MM.1S (cell line): ENCODE results near the gene ELAVL4.

Experiments used
- DNase-seq: peaks from one replicate; pipeline ENCODE4 v3.0.0-alpha.2; 2015
- H2AFZ ChIP-seq: fragments of 300-600 bp; sonication (generic); 2 replicates; pipeline ENCODE4 v1.6.0; 2016; ENCODE audit warnings: antibody characterized with exemption, low read length
- H3F3A ChIP-seq: fragments of 300-600 bp; sonication (generic); 2 replicates; pipeline ENCODE4 v1.6.1; 2016; ENCODE audit warnings: mild to moderate bottlenecking, antibody characterized with exemption, low read length, moderate library complexity, mixed read lengths; ENCODE audit not compliant: insufficient read depth
- H3K27ac ChIP-seq: fragments of 300-600 bp; sonication (generic); 2 replicates; pipeline ENCODE4 v1.5.1; 2016; ENCODE audit warnings: mild to moderate bottlenecking, low read length
- H3K27me3 ChIP-seq: fragments of 300-600 bp; sonication (generic); replicated peaks from 2 replicates; pipeline ENCODE4 v1.6.0; 2016; ENCODE audit warnings: low read length; ENCODE audit not compliant: insufficient read depth
- H3K36me3 ChIP-seq: fragments of 300-600 bp; sonication (generic); replicated peaks from 2 replicates; pipeline ENCODE4 v1.6.1; 2016; ENCODE audit warnings: mild to moderate bottlenecking, low read length, mixed read lengths; ENCODE audit not compliant: insufficient read depth
- H3K4me1 ChIP-seq: fragments of 300-600 bp; sonication (generic); 2 replicates; pipeline ENCODE4 v1.6.1; 2016; ENCODE audit warnings: low read length, mixed read lengths
- H3K4me2 ChIP-seq: fragments of 300-600 bp; sonication (generic); 2 replicates; pipeline ENCODE4 v1.6.0; 2016; ENCODE audit warnings: low read depth, low read length
- H3K4me3 ChIP-seq: fragments of 300-600 bp; sonication (generic); 2 replicates; pipeline ENCODE4 v1.5.1; 2016; ENCODE audit warnings: low read length, mixed read lengths
- H3K79me2 ChIP-seq: fragments of 300-600 bp; sonication (generic); 2 replicates; pipeline ENCODE4 v1.6.1; 2016; ENCODE audit warnings: mixed run types, low read length, mixed read lengths
- H3K9ac ChIP-seq: fragments of 300-600 bp; sonication (generic); 2 replicates; pipeline ENCODE4 v1.6.1; 2016; ENCODE audit warnings: low read length, mixed read lengths
- H3K9me2 ChIP-seq: fragments of 300-600 bp; sonication (generic); replicated peaks from 2 replicates; pipeline ENCODE4 v1.6.1; 2016; ENCODE audit warnings: mild to moderate bottlenecking, low read length, mixed read lengths; ENCODE audit not compliant: insufficient read depth
- H3K9me3 ChIP-seq: fragments of 300-600 bp; sonication (generic); replicated peaks from 2 replicates; pipeline ENCODE4 v1.6.1; 2016; ENCODE audit warnings: mild to moderate bottlenecking, low read length, mixed read lengths; ENCODE audit not compliant: insufficient read depth
- H4K20me1 ChIP-seq: fragments of 300-600 bp; sonication (generic); 2 replicates; pipeline ENCODE4 v1.6.1; 2016; ENCODE audit warnings: mild to moderate bottlenecking, low read length, moderate library complexity, mixed read lengths; ENCODE audit not compliant: insufficient read depth
- EZH2 ChIP-seq: fragments of 300-600 bp; sonication (generic); optimal IDR thresholded peaks from 2 replicates; pipeline ENCODE3; 2017; ENCODE audit warnings: low read depth, mild to moderate bottlenecking, antibody characterized with exemption, low read length, mixed read lengths
- EZH2phosphoT487 ChIP-seq: fragments of 300-600 bp; sonication (generic); IDR thresholded peaks from 2 replicates; pipeline ENCODE4 v1.6.1; 2018; ENCODE audit warnings: antibody characterized with exemption, low read length
- TF ChIP-seq, protein P1 (sequence below): fragments of 300-600 bp; sonication (generic); IDR thresholded peaks from 2 replicates; pipeline ENCODE4 v1.5.1; 2016; ENCODE audit warnings: antibody characterized with exemption, low read length, mixed read lengths

The ELAVL4 gene

DNA sequence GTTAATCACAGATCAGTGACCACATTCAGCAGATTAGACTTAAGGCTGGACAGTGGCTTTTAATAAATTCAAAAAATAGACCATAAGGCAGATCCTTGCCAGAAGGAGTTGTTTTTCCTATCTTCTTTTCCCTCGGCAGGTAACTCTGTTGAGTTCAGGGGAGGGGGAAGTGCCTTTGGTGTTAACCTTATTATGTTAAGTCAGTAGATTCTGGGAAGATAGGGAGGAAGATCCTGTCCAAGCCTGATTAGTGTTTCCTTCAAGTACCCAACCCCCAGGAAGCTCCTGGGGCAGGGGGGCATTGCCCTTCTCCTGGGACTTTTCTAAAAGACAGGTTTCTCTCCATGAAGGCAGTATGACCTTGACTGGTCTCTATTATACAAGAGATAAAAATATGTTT, 87.4 kb downstream of the ELAVL4 start:
- H3K36me3 ChIP-seq = no peaks in the 10 kb centered on the region
- H4K20me1 ChIP-seq = no peaks in the 10 kb centered on the region
- H3F3A ChIP-seq = no peaks in the 10 kb centered on the region
- H2AFZ ChIP-seq = no peak overlapping the region
- no peaks in the 10 kb centered on the region for H3K9me2 ChIP-seq
- no peak overlapping the region for H3K4me2 ChIP-seq
- H3K27me3 ChIP-seq = no peaks in the 10 kb centered on the region
- no peak for DNase-seq
- no peak overlapping the region for H3K27ac ChIP-seq
- H3K4me3 ChIP-seq = no peak overlapping the region
- no peak overlapping the region for H3K9ac ChIP-seq
- H3K9me3 ChIP-seq = no peaks in the 10 kb centered on the region
- no peaks in the 10 kb centered on the region for H3K79me2 ChIP-seq
- H3K4me1 ChIP-seq = no peaks in the 10 kb centered on the region
- TF ChIP-seq EZH2 = no peak
- TF ChIP-seq, protein P1, sequence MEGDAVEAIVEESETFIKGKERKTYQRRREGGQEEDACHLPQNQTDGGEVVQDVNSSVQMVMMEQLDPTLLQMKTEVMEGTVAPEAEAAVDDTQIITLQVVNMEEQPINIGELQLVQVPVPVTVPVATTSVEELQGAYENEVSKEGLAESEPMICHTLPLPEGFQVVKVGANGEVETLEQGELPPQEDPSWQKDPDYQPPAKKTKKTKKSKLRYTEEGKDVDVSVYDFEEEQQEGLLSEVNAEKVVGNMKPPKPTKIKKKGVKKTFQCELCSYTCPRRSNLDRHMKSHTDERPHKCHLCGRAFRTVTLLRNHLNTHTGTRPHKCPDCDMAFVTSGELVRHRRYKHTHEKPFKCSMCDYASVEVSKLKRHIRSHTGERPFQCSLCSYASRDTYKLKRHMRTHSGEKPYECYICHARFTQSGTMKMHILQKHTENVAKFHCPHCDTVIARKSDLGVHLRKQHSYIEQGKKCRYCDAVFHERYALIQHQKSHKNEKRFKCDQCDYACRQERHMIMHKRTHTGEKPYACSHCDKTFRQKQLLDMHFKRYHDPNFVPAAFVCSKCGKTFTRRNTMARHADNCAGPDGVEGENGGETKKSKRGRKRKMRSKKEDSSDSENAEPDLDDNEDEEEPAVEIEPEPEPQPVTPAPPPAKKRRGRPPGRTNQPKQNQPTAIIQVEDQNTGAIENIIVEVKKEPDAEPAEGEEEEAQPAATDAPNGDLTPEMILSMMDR = no peak
- TF ChIP-seq EZH2phosphoT487 = no peak

GRCh38 chr1:50197216-50197615, 88.5 kb downstream of the ELAVL4 start:
- TF ChIP-seq EZH2phosphoT487 = no peak
- no peak for TF ChIP-seq EZH2
- TF ChIP-seq, protein P1 = no peak
- Histone ChIP-seq H3K27me3 (no peaks in the 10 kb centered on the region), H3K4me1 (no peaks in the 10 kb centered on the region), H3K4me2 (no peak overlapping the region), H3F3A (no peaks in the 10 kb centered on the region), H4K20me1 (no peaks in the 10 kb centered on the region), H3K36me3 (no peaks in the 10 kb centered on the region), H3K9ac (no peak overlapping the region), H2AFZ (no peak overlapping the region), H3K9me2 (no peaks in the 10 kb centered on the region), H3K9me3 (no peaks in the 10 kb centered on the region), H3K27ac (no peak overlapping the region), H3K4me3 (no peak overlapping the region), H3K79me2 (no peaks in the 10 kb centered on the region)
- no peak for DNase-seq

DNA sequence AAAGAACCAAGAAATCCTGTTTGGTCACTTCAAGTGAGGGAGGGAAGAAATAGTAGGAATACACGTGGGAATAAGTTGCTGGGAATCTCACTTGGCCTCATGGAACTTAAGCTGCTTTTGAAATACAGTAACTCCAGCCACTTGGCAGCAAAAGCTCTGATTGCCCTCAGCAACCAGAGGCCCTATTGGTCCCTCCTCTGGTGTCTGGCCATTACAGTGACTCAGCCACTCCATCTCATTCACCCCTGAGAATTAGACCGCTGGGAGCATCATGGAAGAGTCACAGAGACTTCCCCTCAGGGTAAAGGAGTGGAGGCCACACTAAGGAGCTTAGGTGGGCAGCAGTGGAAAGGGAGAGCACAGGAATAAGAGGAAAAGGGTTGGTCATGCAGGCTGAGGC, 99.6 kb downstream of the ELAVL4 start:
- Histone ChIP-seq H2AFZ (no peak overlapping the region), H3K36me3 (no peaks in the 10 kb centered on the region), H3K27me3 (no peaks in the 10 kb centered on the region), H3K9me3 (no peaks in the 10 kb centered on the region), H3K9ac (no peak overlapping the region), H4K20me1 (no peaks in the 10 kb centered on the region), H3K79me2 (no peaks in the 10 kb centered on the region), H3F3A (no peaks in the 10 kb centered on the region), H3K4me1 (no peaks in the 10 kb centered on the region), H3K4me3 (no peak overlapping the region), H3K27ac (no peak overlapping the region), H3K4me2 (no peak overlapping the region), H3K9me2 (no peaks in the 10 kb centered on the region)
- TF ChIP-seq EZH2 (no peak), EZH2phosphoT487 (no peak)
- TF ChIP-seq, protein P1 = no peak
- DNase-seq = no peak

DNA sequence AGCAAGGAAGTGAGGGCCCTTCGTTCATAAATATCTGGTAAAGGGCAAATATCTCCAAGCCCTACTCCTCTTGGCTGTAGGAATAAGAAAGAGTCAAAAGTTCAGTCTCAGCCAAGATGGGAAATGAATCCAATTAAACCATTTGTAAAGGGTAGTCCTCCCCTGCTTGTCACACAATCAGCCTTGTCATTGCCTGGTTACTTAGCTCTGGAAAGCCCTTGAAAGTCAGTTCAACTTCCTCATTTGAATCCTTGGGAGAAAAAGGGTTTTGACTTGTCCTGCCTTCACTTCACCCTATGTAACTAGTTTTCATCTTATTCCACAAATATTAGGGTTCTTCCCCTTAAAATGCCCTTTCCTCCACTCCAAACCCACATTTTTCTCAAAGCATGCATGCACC, 100.0 kb downstream of the ELAVL4 start:
- Histone ChIP-seq H3K79me2 (no peaks in the 10 kb centered on the region), H3K4me2 (no peak overlapping the region), H4K20me1 (no peaks in the 10 kb centered on the region), H3K27ac (no peak overlapping the region), H3K9me2 (no peaks in the 10 kb centered on the region), H3K9ac (no peak overlapping the region), H3K27me3 (no peaks in the 10 kb centered on the region), H3F3A (no peaks in the 10 kb centered on the region), H2AFZ (no peak overlapping the region), H3K36me3 (no peaks in the 10 kb centered on the region), H3K4me1 (no peaks in the 10 kb centered on the region), H3K9me3 (no peaks in the 10 kb centered on the region), H3K4me3 (no peak overlapping the region)
- TF ChIP-seq EZH2 = no peak
- TF ChIP-seq, protein P1 = no peak
- TF ChIP-seq EZH2phosphoT487 = no peak
- no peak for DNase-seq
